CD4-positive, alpha-beta memory T cell (primary cell): Measurements from ENCODE around the gene CROCC2. TPM values are rescaled to one million over a fixed set of nuclear protein-coding genes. Genes with fewer than 3 reads are reported as not detected.

Source experiments
- CTCF ChIA-PET: fragments of 350-600 bp; sonication (Branson Sonifier 250); formaldehyde crosslinking; loops from one replicate; lab custom pipeline; 2021; ENCODE audit warnings: inconsistent platforms; ENCODE audit not compliant: partially characterized antibody; lab: Charles Lee
- POLR2A ChIA-PET: fragments of 350-600 bp; sonication (Branson Sonifier 250); formaldehyde crosslinking; loops from one replicate; lab custom pipeline; 2021; ENCODE audit not compliant: partially characterized antibody; lab: Charles Lee
- DNase-seq, 5 donors: peaks; one replicate each; pipeline versions ENCODE4 v3.0.0 to v3.0.0-alpha.2; 2020 to 2022; ENCODE audit warnings: mixed read lengths in 1 of 5
- H3K27ac ChIP-seq: one replicate; pipeline ENCODE4 v1.7.0; 2013; ENCODE audit warnings: low read depth, low read length
- H3K27me3 ChIP-seq: 2 replicates; pipeline ENCODE4 v1.7.0; 2013; ENCODE audit warnings: mild to moderate bottlenecking, low read length, moderate library complexity; ENCODE audit not compliant: insufficient read depth
- H3K36me3 ChIP-seq: 2 replicates; pipeline ENCODE4 v1.7.0; 2013; ENCODE audit warnings: mild to moderate bottlenecking, low read length, moderate library complexity; ENCODE audit not compliant: insufficient read depth
- H3K4me1 ChIP-seq: 2 replicates; pipeline ENCODE4 v1.7.0; 2013; ENCODE audit warnings: mild to moderate bottlenecking, low read length, moderate library complexity; ENCODE audit not compliant: insufficient read depth
- H3K4me3 ChIP-seq, 2 donors: one replicate each; pipeline ENCODE4 v1.7.0; 2013; ENCODE audit warnings: low read length in 2 of 2, mild to moderate bottlenecking in 1 of 2
- H3K9me3 ChIP-seq, 2 donors: one replicate each; pipeline ENCODE4 v1.7.0; 2013; ENCODE audit warnings: low read length in 2 of 2, control low read depth in 1 of 2; ENCODE audit not compliant: control insufficient read depth in 1 of 2
- H3K27ac Mint-ChIP-seq, 7 donors: one replicate each; pipeline ENCODE4 v1.8.0; 2020 to 2021; ENCODE audit warnings: mixed read lengths in 7 of 7, mild to moderate bottlenecking in 6 of 7, inconsistent platforms in 3 of 7, moderate library complexity in 3 of 7
- H3K27me3 Mint-ChIP-seq, 2 donors: one replicate each; pipeline ENCODE4 v1.8.0; 2020 to 2021; ENCODE audit warnings: mixed read lengths in 2 of 2
- H3K36me3 Mint-ChIP-seq, 2 donors: one replicate each; pipeline ENCODE4 v1.8.0; 2020 to 2021; ENCODE audit warnings: mixed read lengths in 2 of 2, inconsistent platforms in 1 of 2, mild to moderate bottlenecking in 1 of 2
- H3K4me1 Mint-ChIP-seq, 4 donors: one replicate each; pipeline ENCODE4 v1.8.0; 2020 to 2021; ENCODE audit warnings: mixed read lengths in 4 of 4, mild to moderate bottlenecking in 1 of 4
- H3K4me3 Mint-ChIP-seq, 8 donors: one replicate each; pipeline ENCODE4 v1.8.0; 2020 to 2021; ENCODE audit warnings: mixed read lengths in 8 of 8, mild to moderate bottlenecking in 7 of 8, moderate library complexity in 6 of 8, inconsistent platforms in 3 of 8
- H3K9me3 Mint-ChIP-seq, 8 donors: one replicate each; pipeline ENCODE4 v1.8.0; 2020 to 2021; ENCODE audit warnings: mixed read lengths in 8 of 8, mild to moderate bottlenecking in 5 of 8, inconsistent platforms in 3 of 8, moderate library complexity in 1 of 8
- intact Hi-C: fragments of 100-400 bp; cut with micrococcal nuclease; formaldehyde crosslinking; loops from one replicate; pipeline ENCODE4 v1.15.1; 2023
- polyA plus RNA-seq, 2 donors: library from polyadenylated mRNA; unstranded; fragments of 300-500 nt; fragmentation: Illumina TruSeq; gene quantifications; one replicate each; pipeline ENCODE4 v1.2.3, GENCODE V29; 2021
- total RNA-seq, 2 experiments: library from RNA; stranded (reverse); gene quantifications; one replicate each; pipeline ENCODE4 v1.2.3, GENCODE V29; 2021

Gene CROCC2
- total and polyA plus RNA-seq, 4 experiments from 2014 or later, result not detected

DNA sequence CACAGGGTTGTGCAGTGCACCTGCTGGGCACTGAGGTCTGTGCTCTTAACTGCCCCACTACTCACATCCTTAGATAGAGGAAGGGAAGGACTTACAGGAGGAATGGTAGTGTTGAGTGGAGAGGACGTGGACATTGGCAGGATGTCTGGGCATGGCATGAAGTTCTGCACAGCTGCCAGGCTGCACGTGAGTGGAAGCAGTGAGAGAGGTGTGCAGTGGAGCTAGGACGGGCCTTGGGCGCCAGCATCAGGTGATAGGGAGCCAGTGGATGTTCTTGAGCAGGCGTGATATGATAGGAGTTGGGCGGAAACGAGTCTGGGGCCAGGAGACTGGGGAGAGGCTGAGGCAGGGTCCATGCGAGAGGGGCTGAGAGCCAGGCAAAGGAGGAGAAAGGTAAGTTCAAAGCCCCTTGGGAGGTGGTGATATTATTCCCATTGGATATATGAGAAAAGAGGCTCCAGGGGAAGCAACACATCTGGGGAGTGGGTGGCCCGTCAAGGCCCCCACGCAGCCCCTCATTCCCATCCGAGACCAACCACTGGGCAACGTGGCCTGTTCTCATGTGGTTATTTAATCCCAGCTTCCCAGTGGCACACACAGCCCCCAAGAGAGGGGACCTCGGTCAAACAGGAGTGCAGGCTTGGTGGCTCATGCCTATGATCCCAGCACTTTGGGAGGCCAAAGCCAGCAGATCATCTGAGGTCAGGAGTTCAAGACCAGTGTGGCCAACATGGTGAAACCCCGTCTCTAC is 46.5 kb downstream of the CROCC2 start:
- Mint-ChIP-seq H3K4me1 (no peaks in the 10 kb centered on the region), H3K4me3 (no peak overlapping the region), H3K9me3 (no peaks in the 10 kb centered on the region), H3K27ac (no peak overlapping the region), H3K27me3 (peaks cover 4 to 10% of the 10 kb centered on the region in 2 donors), H3K36me3 (no peaks in the 10 kb centered on the region)
- intact Hi-C loops, result no loop called here
- H3K27ac ChIP-seq, result no peak overlapping the region
- no peak overlapping the region for H3K4me3 ChIP-seq
- H3K36me3 ChIP-seq, result no peaks in the 10 kb centered on the region
- no peaks in the 10 kb centered on the region for H3K27me3 ChIP-seq
- no peaks in the 10 kb centered on the region for H3K4me1 ChIP-seq
- CTCF ChIA-PET, result no interaction called here
- DNase-seq, result no peak
- POLR2A ChIA-PET, result no interaction called here
- no peaks in the 10 kb centered on the region for H3K9me3 ChIP-seq

DNA sequence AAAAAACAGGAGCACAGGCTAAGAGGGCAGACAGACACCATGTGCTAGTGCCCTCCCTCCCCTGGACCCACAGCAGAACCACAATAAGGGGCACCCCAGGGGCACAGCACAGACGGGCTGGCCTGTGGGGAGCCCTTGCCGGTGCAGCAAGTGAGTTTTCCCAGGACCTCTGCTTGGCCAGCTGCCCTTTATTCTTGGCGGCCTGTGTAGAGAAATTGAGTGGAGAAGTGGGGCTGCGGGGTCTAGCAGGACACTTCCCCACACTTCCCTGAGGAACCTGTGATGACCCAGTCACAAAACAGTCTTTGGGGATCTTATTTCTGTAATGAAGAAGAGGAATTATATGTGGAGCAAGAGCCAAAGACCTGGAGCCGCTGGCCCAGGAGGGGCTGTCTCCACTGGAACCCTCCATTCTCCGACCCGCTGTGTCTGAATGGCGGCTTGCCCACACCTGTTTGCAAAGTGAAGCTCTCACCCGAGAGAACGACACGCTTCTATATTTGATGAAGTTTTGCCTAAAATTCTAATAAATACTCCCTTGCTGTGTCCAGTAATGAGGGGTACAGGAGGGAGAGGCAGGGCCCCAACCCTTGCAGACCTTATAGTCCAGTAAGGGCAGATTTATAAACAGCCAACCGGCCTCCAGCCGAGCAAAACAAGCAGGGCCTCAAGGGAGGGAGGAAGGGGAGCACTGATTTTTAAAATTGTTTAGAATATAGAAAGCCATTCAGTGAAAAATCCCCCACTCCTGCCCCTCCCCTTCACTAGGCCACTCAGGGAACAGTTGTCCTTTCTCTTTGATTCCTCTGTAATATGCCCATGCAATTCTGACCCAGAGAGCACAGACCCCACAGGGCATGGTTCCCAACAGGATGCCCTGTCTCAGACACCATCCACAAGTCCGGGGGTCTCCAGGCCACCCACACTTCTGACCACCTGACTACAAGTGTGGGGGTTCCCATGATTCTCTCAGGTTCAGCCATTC is 47.6 kb downstream of the CROCC2 start:
- Histone ChIP-seq H3K27me3 (no peaks in the 10 kb centered on the region), H3K9me3 (no peaks in the 10 kb centered on the region), H3K27ac (no peak overlapping the region), H3K4me3 (no peak overlapping the region), H3K4me1 (no peaks in the 10 kb centered on the region), H3K36me3 (no peaks in the 10 kb centered on the region)
- intact Hi-C loops, result no loop called here
- Mint-ChIP-seq H3K4me1 (no peaks in the 10 kb centered on the region), H3K9me3 (no peaks in the 10 kb centered on the region), H3K36me3 (no peaks in the 10 kb centered on the region), H3K27me3 (peaks cover 2 to 7% of the 10 kb centered on the region in 2 donors), H3K27ac (no peak overlapping the region), H3K4me3 (no peak overlapping the region)
- ChIA-PET CTCF (no interaction called here), POLR2A (no interaction called here)
- DNase-seq, result no peak

DNA sequence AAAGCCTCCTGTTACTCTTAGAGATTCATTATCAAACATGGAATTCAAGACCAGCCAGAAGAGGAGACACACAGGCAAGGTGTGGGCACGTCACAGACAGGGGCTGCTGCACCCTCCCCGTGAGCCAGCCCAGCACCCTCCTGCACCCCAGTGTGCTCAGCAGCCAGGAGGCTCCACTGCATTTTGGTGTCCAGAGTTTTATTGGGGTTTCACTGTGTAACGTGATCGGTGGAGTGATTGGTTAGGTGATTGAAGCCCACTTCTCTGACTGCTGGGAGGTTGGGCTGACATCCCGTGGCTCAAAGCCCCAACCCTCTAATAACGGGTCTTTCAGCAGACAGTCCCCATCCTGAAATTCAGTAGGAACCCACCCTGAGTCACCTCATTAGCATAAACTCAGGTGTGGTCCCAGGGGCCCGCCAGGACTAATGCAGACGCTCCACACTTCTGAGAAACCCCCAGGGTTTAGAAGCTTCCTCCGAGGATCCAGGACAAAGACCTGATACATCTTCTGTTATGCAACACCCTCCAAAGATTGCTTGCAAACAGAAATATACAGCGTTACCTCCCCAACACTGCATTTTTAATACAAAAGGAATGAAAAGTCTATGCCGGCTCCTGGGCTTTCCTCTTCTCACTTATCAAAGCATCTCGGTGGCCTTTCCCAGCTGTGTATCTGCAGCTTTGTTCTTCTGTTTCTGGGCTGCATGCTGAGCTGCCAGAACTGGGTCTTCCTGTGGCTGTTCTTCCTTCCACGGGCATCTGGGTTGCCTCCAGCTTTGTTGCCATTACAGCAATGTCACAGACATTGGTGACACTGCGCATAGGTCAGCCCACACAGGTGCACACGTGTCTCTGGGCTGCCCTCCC is 48.5 kb downstream of the CROCC2 start:
- Mint-ChIP-seq H3K4me3 (no peak overlapping the region), H3K27ac (no peak overlapping the region), H3K9me3 (no peaks in the 10 kb centered on the region), H3K36me3 (no peaks in the 10 kb centered on the region), H3K4me1 (no peaks in the 10 kb centered on the region), H3K27me3 (peaks cover 2 to 7% of the 10 kb centered on the region in 2 donors)
- no peak for DNase-seq
- Histone ChIP-seq H3K9me3 (no peaks in the 10 kb centered on the region), H3K4me3 (no peak overlapping the region), H3K27ac (no peak overlapping the region), H3K27me3 (no peaks in the 10 kb centered on the region), H3K36me3 (no peaks in the 10 kb centered on the region), H3K4me1 (no peaks in the 10 kb centered on the region)
- ChIA-PET POLR2A (no interaction called here), CTCF (no interaction called here)
- intact Hi-C loops, result no loop called here

DNA sequence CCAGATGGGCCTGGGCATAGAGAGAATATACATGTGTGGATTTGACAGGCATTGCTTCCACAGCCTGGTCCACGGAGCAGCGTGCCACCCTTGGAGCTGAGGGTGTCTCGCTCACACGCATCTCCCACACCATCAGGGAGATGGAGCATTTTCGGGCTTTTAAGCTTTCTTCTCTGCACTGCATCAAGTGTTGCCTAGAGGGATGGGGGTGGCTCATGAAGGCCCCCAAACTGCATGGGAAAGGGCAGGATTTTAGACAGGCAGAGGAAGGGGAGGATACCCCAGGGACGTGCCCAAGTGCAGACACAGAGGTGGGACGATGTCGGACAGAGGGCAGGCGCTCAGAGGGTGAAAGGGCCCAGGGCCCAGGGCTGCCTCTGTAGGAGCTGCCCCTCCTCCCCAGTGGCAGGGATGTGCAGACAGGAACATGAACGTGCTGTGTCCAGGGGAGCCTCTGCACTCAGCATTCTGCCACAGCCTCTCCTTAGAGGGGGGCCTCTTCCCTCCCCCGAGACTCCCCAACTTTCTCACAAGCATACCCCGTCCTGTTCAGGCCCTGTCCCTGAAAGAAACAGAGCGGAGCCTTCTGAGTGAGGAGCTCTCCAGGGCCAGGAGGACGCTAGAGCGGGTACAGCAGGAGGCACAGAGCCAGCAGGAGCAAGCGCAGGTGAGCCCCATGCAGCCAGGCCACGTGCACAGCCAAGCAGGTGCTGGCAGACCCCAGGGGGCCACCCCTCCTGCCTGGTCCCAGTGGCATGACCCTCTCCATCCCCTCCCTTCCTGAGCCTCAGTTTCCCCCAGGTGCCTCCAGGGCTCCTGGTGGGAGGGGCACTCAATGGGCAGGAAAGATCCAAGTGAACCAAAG is 49.4 kb downstream of the CROCC2 start:
- H3K4me1 Mint-ChIP-seq, result no peaks in the 10 kb centered on the region
- DNase-seq, result no peak

DNA sequence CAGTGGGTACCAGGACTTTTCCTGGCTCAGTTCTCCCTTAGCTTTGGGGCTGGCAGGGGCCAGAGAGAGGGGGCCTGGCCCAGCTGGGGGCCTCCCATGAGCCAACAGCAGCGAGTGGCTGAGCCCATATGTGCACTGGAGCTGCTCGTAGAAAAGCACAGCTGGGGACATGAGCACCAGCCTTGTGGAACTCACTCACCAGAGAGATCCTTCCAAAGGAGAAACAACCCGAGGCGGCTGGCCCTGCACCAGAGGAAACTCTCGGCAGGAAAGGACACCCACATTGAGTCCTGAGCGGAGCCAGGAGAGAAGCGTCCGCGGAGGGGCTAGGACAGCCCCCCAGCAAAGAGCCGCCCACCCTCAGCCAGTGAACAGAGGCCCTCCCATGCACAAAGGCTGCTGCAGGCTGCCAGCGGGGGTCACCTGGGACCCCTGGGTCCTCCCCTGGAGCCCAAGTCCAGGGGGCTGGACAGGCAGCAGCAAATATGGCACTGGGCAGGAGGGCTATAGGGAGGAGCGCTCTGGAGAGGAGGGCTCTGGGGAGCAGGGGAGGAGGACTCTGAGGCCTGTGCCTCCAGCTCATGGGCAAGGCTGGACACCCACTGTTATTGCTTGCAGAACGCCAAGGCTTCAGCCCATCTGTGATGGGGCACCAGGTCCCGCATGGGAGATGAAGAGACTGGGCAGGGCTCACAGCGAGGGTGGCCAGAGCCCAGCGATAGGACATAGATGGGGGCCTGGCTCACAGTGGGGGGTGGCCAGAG is 50.2 kb downstream of the CROCC2 start:
- H3K4me3 Mint-ChIP-seq, result no peak overlapping the region
- H3K4me1 ChIP-seq, result no peaks in the 10 kb centered on the region
- no peaks in the 10 kb centered on the region for H3K9me3 Mint-ChIP-seq
- H3K4me1 Mint-ChIP-seq, result no peaks in the 10 kb centered on the region
- H3K9me3 ChIP-seq, result no peaks in the 10 kb centered on the region
- no peak overlapping the region for H3K27ac ChIP-seq
- H3K36me3 Mint-ChIP-seq, result no peaks in the 10 kb centered on the region
- intact Hi-C loops, result no loop called here
- H3K4me3 ChIP-seq, result no peak overlapping the region
- no peaks in the 10 kb centered on the region for H3K27me3 ChIP-seq
- POLR2A ChIA-PET, result no interaction called here
- no peak overlapping the region for H3K27ac Mint-ChIP-seq
- peaks cover 2 to 7% of the 10 kb centered on the region in 2 donors for H3K27me3 Mint-ChIP-seq
- CTCF ChIA-PET, result no interaction called here
- no peak for DNase-seq
- no peaks in the 10 kb centered on the region for H3K36me3 ChIP-seq

More for the DNA sequence above, 49.4 kb downstream of the CROCC2 start:
- no peaks in the 10 kb centered on the region for H3K9me3 ChIP-seq
- ChIA-PET CTCF (no interaction called here), POLR2A (no interaction called here)
- H3K4me3 ChIP-seq, result no peak overlapping the region
- Mint-ChIP-seq H3K27me3 (peaks cover 2 to 7% of the 10 kb centered on the region in 2 donors), H3K4me3 (no peak overlapping the region), H3K36me3 (no peaks in the 10 kb centered on the region), H3K9me3 (no peaks in the 10 kb centered on the region), H3K27ac (no peak overlapping the region)
- H3K36me3 ChIP-seq, result no peaks in the 10 kb centered on the region
- H3K4me1 ChIP-seq, result no peaks in the 10 kb centered on the region
- no peaks in the 10 kb centered on the region for H3K27me3 ChIP-seq
- H3K27ac ChIP-seq, result no peak overlapping the region
- intact Hi-C loops, result no loop called here

DNA sequence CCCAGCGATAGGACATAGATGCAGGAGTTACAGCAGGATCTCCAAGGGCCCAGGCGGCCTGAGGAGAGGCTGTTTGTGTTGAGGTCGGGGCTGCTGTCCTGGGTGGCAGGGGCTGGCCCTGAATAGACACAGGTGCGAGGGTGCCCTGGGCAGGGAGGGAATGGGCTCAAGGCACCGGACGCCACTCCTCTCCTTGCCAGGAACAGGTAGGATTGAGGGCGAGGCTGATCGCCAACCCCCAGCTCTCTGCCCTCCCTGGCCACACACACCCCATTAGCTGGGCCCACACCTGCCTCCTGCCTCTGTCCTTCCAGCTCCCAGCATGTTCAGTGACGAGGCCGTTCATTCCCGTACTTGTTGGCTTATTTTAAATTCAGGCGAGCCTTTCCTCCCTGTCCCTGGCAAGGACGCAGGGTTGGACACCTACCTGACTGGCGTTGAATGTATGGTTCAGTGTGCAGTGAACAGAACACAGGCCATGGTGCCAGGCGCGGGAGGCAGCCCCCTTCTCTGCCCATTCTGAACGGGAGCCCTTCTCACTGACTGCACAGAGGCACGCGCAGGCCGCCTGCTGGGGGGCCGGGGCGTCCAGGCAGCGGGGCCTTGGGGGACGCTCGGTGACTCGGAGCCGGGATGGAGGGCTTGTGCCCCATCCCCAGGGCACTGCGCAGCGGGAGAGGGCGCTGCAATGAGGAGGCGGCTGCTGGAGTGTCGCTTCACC is 51.0 kb downstream of the CROCC2 start:
- H3K4me1 Mint-ChIP-seq, result no peaks in the 10 kb centered on the region
- H3K4me3 Mint-ChIP-seq, result no peak overlapping the region
- Histone ChIP-seq H3K4me1 (no peaks in the 10 kb centered on the region), H3K36me3 (no peaks in the 10 kb centered on the region), H3K27me3 (no peaks in the 10 kb centered on the region), H3K4me3 (no peak overlapping the region), H3K9me3 (no peaks in the 10 kb centered on the region), H3K27ac (no peak overlapping the region)
- H3K27me3 Mint-ChIP-seq, result peaks cover 2 to 7% of the 10 kb centered on the region in 2 donors
- no peaks in the 10 kb centered on the region for H3K36me3 Mint-ChIP-seq
- intact Hi-C loops, result no loop called here
- ChIA-PET CTCF (no interaction called here), POLR2A (no interaction called here)
- H3K27ac Mint-ChIP-seq, result no peak overlapping the region
- no peak for DNase-seq
- H3K9me3 Mint-ChIP-seq, result no peaks in the 10 kb centered on the region
